GM21360 (cell line): Measurements from ENCODE around the gene ARHGEF1.
A peak's percentile ranks its signal among the peaks of the same experiment; 100 is the strongest.

ENCODE experiments used
- ATAC-seq: cut with Tn5 transposase; IDR thresholded peaks from one replicate; pipeline ENCODE4 v1.9.1; 2021; ENCODE audit warnings: mild to moderate bottlenecking, moderate library complexity; ENCODE audit not compliant: unreplicated experiment

The ARHGEF1 gene, protein sequence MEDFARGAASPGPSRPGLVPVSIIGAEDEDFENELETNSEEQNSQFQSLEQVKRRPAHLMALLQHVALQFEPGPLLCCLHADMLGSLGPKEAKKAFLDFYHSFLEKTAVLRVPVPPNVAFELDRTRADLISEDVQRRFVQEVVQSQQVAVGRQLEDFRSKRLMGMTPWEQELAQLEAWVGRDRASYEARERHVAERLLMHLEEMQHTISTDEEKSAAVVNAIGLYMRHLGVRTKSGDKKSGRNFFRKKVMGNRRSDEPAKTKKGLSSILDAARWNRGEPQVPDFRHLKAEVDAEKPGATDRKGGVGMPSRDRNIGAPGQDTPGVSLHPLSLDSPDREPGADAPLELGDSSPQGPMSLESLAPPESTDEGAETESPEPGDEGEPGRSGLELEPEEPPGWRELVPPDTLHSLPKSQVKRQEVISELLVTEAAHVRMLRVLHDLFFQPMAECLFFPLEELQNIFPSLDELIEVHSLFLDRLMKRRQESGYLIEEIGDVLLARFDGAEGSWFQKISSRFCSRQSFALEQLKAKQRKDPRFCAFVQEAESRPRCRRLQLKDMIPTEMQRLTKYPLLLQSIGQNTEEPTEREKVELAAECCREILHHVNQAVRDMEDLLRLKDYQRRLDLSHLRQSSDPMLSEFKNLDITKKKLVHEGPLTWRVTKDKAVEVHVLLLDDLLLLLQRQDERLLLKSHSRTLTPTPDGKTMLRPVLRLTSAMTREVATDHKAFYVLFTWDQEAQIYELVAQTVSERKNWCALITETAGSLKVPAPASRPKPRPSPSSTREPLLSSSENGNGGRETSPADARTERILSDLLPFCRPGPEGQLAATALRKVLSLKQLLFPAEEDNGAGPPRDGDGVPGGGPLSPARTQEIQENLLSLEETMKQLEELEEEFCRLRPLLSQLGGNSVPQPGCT

GRCh38 chr19:41882568-41883462 is at the start of gene ARHGEF1:
ARHGEF1 (plus strand) TSS chr19:41883184; CDS start chr19:41888083, 4,899 bp downstream.
- no peak for ATAC-seq

DNA sequence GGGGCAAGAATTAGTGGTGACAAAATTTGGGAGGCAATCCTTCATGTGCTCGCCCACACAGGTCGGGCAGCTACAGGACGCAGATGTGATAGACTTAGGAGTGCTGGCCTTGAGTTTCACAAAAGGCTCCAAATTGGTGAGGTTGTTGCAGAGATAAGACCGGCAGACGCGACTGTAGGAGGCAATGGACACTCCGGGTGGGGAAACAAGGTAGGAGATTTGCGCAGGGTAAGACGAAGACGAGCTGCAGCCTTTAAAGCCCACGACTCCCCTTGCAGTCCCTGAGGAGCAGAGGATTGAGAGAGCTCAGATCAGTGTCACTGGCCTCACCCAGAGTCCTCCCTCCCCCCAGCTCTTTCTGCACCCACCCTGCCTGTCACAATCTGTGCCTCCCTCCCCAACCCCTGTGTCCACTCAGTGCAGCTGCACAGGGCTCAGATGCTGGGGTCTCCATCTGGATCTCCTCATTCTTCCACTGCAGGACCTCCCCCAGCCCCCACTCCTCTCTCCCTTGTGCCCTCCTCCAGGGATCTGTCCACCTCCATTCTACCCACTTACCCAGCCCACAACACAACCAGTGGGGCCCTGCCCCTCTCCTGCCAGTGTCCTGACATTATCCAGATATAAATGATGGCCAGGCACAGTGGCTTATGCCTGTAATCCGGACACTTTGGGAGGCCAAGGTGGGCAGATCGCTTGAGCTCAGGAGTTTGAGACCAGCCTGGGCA is 44.8 kb upstream of the ARHGEF1 start:
- no peak for ATAC-seq

DNA sequence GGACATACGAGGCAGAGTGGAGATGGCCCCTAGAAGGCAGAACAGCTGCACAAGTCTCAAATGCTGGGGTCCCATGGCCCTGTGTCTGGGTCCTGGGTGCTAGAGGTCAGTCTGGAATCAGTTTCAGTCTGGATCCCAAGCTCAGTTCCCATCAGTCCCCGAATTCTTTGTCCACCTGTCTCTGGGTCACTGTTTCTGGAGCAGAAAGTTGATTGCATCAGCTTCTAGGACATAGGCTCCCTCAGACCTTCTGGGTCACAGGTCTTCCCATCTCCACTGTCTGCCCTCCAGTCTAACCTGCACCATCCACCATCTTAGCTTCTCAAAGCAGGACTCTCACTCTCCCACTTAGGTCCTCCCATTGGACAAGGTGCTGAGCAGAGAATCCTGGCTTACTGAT is 43.8 kb upstream of the ARHGEF1 start:
- no peak for ATAC-seq

GRCh38 chr19:41843371-41843770 is 39.6 kb upstream of the ARHGEF1 start:
- no peak for ATAC-seq

DNA sequence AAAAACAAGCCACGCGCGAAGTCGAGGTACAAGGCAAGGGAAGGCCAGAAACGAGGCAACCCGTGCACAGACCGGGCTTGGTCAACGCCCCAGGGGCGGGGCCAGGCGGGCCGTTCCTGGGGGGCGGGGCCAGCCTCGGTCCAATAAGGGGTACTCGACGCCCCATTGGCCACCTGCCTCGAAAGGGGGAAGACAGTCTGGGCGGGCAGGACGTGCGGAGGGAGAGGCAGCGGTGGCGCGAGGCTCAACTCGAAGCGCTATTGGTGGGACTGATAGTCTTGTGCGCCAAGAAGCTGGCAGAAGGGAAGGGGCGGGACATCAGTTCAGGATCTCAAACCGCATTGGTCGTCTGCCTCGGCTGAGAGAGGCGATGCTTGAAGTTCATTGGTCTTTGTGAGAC is 38.4 kb upstream of the ARHGEF1 start, which contains the start of gene LYPD4:
LYPD4 (minus strand) TSS at position 83 of the 400 bp plus-strand sequence. CDS start 5,398 bp downstream, outside the sequence.
- no peak for ATAC-seq

DNA sequence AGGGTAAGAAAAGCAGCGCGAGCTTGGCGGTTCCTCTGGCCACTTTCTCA is 38.2 kb upstream of the ARHGEF1 start, which contains the start of gene DMRTC2:
DMRTC2 (plus strand) TSS at position 42 of the 50 bp plus-strand sequence. CDS start 2,387 bp downstream, outside the sequence.
- no peak for ATAC-seq

DNA sequence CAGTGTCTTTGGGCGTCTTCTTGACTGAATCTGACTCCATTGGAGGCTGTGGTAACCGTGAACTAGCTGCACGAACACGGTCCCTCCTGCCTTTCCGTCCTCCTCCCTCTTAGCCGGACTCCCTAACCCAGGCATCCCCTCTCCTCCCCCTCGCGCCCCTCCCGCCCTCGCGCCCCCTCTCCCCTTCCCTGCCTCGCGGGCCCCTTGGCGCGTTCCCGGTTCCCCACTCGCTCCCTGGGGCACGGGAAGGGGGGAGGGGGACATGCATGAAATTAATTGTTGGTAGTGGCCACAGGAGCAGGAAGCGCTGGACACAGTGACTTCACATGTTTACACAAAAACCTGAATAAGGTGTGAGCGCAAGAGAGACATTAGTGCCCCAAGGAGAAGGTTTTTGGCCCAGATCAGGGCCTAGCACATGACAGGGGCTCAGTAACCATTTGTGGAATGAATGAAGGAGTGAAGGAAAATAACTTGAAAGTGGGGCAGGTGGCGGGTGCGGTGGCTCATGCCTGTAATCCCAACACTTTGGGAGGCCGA is 37.9 kb upstream of the ARHGEF1 start:
- ATAC-seq = no peak

- no peak for ATAC-seq
Observed at GRCh38 chr19:41847351-41848105, 35.5 kb upstream of the ARHGEF1 start.

DNA sequence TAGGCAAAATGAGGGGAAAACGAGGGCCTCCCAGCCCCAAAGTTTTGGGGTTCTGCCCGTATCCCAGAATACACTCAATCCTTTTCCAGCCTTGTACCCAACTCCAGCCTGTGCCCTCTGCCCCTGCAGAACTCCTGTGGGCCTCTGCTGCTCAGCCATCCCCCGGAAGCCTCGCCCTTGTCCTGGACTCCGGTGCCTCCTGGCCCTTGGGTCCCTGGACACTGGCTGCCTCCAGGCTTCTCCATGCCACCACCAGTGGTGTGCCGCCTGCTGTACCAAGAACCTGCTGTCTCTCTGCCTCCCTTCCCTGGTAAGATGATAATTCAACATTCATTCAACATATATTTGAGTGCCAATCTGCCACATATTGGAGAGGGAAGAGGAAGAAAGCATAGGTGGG is 34.3 kb upstream of the ARHGEF1 start:
- ATAC-seq = no peak

DNA sequence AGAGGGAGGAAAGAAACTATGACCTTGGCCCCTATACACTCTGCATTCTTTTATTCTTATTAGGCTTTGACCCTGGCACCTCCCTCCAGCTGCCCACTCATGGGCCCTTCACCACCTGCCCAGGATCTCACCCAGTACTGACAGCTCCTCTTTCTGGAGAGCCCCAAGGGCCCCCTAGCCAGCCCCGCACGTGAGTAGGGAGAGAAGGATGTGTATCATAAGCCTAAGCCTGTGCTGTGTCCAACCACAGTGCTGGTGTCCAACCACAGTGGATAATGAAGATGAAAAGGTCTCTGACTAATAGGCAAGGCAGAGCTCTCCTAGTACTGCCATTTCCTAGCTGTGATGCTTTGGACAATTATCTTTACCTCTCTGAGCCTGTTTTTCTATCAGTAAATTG is 33.9 kb upstream of the ARHGEF1 start:
- ATAC-seq = no peak

DNA sequence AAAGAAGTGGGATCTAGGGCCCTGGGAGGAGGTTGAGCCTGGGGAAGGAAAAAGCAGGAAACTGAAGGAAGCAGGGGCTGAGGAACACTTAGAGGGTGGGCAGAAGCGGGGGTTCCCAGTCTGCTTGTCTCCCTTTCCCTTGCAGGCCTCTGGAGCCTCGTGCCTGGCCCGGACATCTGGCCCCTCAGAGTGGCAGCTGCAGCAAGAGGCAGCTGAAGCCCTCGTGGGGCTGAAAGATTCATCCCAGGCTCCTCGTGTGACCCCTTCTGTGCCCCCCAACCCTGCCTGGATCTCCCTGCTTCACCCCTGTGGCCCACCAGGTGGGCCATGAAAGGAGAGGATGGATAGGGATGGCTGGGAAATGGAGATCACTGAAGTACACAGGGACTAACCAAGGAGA is 32.6 kb upstream of the ARHGEF1 start:
- no peak for ATAC-seq

- ATAC-seq = no peak
Observed at GRCh38 chr19:41851456-41851855, 31.5 kb upstream of the ARHGEF1 start.

GRCh38 chr19:41853344-41853743 is 29.6 kb upstream of the ARHGEF1 start:
- no peak for ATAC-seq

DNA sequence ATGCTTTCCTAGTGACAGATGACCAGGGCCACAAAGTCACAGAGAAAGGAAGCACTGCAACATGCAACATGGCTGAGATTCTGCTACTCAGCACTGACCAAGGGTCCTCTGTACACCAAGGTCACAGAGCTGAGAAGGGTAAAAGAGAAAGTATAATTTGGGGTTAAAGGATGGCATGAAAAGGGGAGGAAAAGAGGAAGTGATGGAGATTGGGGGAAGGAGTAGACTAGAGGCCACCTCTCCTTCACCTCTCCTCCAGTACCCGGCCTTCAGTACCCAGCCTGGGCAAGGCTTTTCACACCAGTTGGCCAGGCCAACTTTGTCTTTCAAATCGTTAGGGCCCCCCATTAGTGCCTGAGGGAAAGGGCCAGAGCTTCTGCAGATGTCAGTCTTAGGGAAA is 29.2 kb upstream of the ARHGEF1 start:
- ATAC-seq = no peak

DNA sequence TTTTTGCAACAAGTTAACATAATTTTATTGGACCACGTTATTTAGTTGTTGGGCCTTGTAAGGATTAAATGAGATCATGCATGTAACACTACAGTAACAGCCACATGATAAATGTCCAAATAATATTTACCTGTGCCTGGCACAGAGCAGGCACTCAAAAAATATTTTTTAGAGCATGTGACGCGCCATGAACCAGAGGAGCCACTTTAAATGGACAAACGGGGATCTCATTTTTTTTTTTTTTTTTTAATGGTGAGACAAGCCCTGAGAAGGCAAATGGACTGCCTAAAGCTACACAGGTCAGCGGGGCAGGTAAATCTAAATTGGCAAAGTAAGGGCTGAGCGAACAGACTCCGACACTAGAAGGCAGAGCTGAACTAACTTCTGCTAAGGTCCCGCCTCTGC is 23.8 kb upstream of the ARHGEF1 start:
- ATAC-seq = no peak

DNA sequence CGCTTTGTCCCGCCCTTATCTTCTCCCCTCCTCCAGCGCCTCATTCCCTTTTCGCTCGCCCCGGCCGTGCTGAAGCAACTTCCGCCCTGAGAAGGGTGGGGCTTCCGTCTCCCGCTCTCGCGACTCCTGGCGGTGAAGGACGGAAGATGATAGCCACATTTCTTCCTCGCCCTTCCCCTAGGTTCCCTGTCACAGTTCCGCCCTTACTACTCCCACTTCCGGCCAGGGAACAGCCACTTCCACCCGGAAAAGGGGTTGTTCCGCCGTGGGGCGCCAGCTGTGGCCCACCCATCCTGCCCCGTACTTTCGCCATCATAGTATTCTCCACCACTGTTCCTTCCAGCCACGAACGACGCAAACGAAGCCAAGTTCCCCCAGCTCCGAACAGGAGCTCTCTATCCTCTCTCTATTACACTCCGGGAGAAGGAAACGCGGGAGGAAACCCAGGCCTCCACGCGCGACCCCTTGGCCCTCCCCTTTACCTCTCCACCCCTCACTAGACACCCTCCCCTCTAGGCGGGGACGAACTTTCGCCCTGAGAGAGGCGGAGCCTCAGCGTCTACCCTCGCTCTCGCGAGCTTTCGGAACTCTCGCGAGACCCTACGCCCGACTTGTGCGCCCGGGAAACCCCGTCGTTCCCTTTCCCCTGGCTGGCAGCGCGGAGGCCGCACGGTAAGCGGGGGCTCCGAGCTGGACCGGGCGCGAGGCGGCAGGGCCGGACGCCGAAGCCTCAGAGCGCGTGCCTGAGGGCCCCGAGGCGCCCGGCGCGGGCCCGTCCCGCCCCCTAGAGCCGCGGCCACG is 23.2 kb upstream of the ARHGEF1 start, which contains the start of gene RPS19:
RPS19 (plus strand) TSS at position 638 of the 801 bp plus-strand sequence. CDS start 520 bp downstream, outside the sequence.
- peak; percentile 68 for ATAC-seq

DNA sequence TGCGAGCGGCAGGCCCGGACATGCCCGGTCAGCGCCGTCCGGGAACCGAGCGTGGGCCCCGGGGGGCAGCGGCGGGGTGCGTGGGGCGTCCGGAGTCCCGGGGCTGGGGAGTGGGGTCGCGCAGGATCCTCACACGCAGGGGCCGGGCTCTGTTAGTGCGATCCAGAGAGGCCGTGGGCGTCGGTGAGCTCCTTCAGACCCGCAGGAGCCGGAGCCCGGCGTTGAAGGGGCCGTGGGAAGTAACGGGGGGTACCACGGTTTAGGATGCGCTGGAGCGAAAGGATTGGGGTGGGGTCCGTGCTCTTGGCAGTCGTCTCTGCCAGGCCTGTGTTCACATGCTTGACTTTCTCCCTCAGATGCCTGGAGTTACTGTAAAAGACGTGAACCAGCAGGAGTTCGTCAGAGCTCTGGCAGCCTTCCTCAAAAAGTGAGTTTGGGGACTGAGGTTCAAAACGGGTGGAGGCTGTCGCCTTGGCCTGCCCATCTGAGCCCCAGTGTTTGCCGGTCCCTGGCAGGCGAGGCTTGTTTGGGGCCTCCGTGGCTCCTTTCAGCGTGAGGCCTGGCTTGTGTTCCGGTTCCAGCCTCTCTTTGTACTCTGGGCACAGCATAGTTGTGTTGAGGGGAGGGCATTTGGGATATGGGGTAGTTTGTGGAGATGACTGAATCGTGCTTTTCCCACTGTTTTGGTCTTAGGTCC is 22.4 kb upstream of the ARHGEF1 start:
- ATAC-seq = no peak
